Lower leg skin (tissue), 4 donors: ENCODE measurements around the gene REEP3. TPM values are rescaled to one million over a fixed set of nuclear protein-coding genes. Genes with fewer than 3 reads are reported as not detected.

Experiments used
- DNase-seq, 2 donors: peaks; one replicate each; pipeline ENCODE4 v3.0.0-alpha.2; 2019; ENCODE audit warnings: low spot score in 2 of 2
- H3K4me3 ChIP-seq: fragments of 200-600 bp; sonication (generic); 2 replicates; pipeline ENCODE4 v1.5.1; 2017; ENCODE audit warnings: mild to moderate bottlenecking, low read depth; ENCODE audit not compliant: poor library complexity, severe bottlenecking
- CTCF ChIP-seq, 3 donors: fragments of 450-650 bp; IDR thresholded peaks; one replicate each; pipeline ENCODE4 v1.5.1; 2016; ENCODE audit warnings: antibody characterized with exemption in 3 of 3, mild to moderate bottlenecking in 3 of 3, moderate library complexity in 2 of 3
- POLR2A ChIP-seq, 2 donors: fragments of 450-650 bp; IDR thresholded peaks; one replicate each; pipeline ENCODE4 v1.6.1; 2016 to 2017; ENCODE audit warnings: antibody characterized with exemption in 2 of 2, mild to moderate bottlenecking in 1 of 2, moderate library complexity in 1 of 2
- WGBS, 2 donors: methylation state at CpG; one replicate each; pipeline ENCODE4 v1.1.5; 2018; 5-methylcytosine and 5-hydroxymethylcytosine counted together
- intact Hi-C: fragments of 100-400 bp; cut with DNase I; formaldehyde crosslinking; loops from one replicate; pipeline ENCODE4 v1.15.0; 2023; ENCODE audit warnings: low total_unique reads
- total RNA-seq, 4 donors: library from RNA; depleted of rRNA; stranded (reverse); fragments of >200 nt; gene quantifications; one replicate each; pipeline ENCODE4 v1.1.0, GENCODE V29; 2016

REEP3 gene
- total RNA-seq, 4 donors from 2014 or later = 39.8 to 58.4 (median 49.0) TPM

- TF ChIP-seq CTCF (IDR thresholded peaks at IDR 0.05) (no peak), POLR2A (IDR thresholded peaks at IDR 0.05) (no peak)
- H3K4me3 ChIP-seq = no peak overlapping the region
- intact Hi-C loops = no loop called here
- no peak for DNase-seq
Observed at GRCh38 chr10:63641366-63641765, 120.2 kb downstream of the REEP3 start.

GRCh38 chr10:63641799-63642198 lies 120.6 kb downstream of the REEP3 start:
- intact Hi-C loops = no loop called here
- H3K4me3 ChIP-seq = no peak overlapping the region
- no peak for DNase-seq
- WGBS, 2 donors = 89 to 90% methylated on average over 5 of the region's 5 CpGs
- TF ChIP-seq CTCF (IDR thresholded peaks at IDR 0.05) (no peak), POLR2A (IDR thresholded peaks at IDR 0.05) (no peak)

- TF ChIP-seq CTCF (IDR thresholded peaks at IDR 0.05) (no peak), POLR2A (IDR thresholded peaks at IDR 0.05) (no peak)
- intact Hi-C loops = no loop called here
- WGBS, 2 donors = 53 to 72% methylated on average over 5 of the region's 5 CpGs
- no peak overlapping the region for H3K4me3 ChIP-seq
- DNase-seq = no peak
Observed at GRCh38 chr10:63642808-63643207, 121.6 kb downstream of the REEP3 start.

GRCh38 chr10:63644418-63645142 lies 123.4 kb downstream of the REEP3 start:
- H3K4me3 ChIP-seq = no peak overlapping the region
- 80 to 87% methylated on average over 4 of the region's 4 CpGs for WGBS, 2 donors
- DNase-seq = no peak
- no peak for TF ChIP-seq CTCF (IDR thresholded peaks at IDR 0.05)
- TF ChIP-seq POLR2A (IDR thresholded peaks at IDR 0.05) = no peak
- intact Hi-C loops = no loop called here

GRCh38 chr10:63645195-63645594 lies 124.0 kb downstream of the REEP3 start:
- intact Hi-C loops = no loop called here
- DNase-seq = no peak
- H3K4me3 ChIP-seq = no peak overlapping the region
- TF ChIP-seq POLR2A (IDR thresholded peaks at IDR 0.05) = no peak
- no peak for TF ChIP-seq CTCF (IDR thresholded peaks at IDR 0.05)
- 92 to 98% methylated on average over 2 of the region's 2 CpGs for WGBS, 2 donors

- no peak overlapping the region for H3K4me3 ChIP-seq
- intact Hi-C loops = no loop called here
- DNase-seq = no peak
- 92 to 96% methylated on average over 2 of the region's 2 CpGs for WGBS, 2 donors
- no peak for TF ChIP-seq CTCF (IDR thresholded peaks at IDR 0.05)
- TF ChIP-seq POLR2A (IDR thresholded peaks at IDR 0.05) = no peak
Observed at GRCh38 chr10:63646491-63646890, 125.3 kb downstream of the REEP3 start.
